ENCODE results near the gene C3orf22.

- TF ChIP-seq GATA3 (IDR thresholded peaks at IDR 0.05; ENCODE audit: low read depth, low read length) (no peak), GATA2 (IDR thresholded peaks at IDR 0.05; ENCODE audit: low read depth, low read length) (no peak)
These were observed 22.0 kb upstream of the C3orf22 start for GRCh38 chr3:126580746-126581145.
